ENCODE data around the gene ANKRD16. TPM values are rescaled to one million over a fixed set of nuclear protein-coding genes. Genes with fewer than 3 reads are reported as not detected.

Gene ANKRD16
- total RNA-seq, 1 experiment from 2014 or later: 12.2 TPM

- POLR2A ChIA-PET: interaction anchor here (1.2 to 1.3 kb wide), 2 partner anchors 89 to 311 kb away, joined by 3 to 9 read pairs; partner anchors contain the start of gene PFKFB3
- H3K4me1 Mint-ChIP-seq: peaks cover 29% of the 10 kb centered on the region
These were observed 1.3 kb upstream of the ANKRD16 start for GRCh38 chr10:5891009-5891408.

GRCh38 chr10:5890452-5890915 is 791 bp upstream of the ANKRD16 start:
- peaks cover 35% of the 10 kb centered on the region for H3K36me3 Mint-ChIP-seq
- CTCF ChIA-PET: interaction anchor here (0.6 to 1.8 kb wide), 17 partner anchors 10 to 516 kb away, joined by 3 to 12 read pairs (median 4); partner anchors contain the start of genes GDI2 and PFKFB3
- no peak for TF ChIP-seq EMX1 (CRISPR knock-in tag; IDR thresholded peaks at IDR 0.05)
- no peak for TF ChIP-seq MXD4 (CRISPR knock-in tag; IDR thresholded peaks at IDR 0.05; ENCODE audit: borderline replicate concordance)
- no peak for TF ChIP-seq NR2C2 (CRISPR knock-in tag; IDR thresholded peaks at IDR 0.05)
- TF ChIP-seq MAX (CRISPR knock-in tag; IDR thresholded peaks at IDR 0.05): no peak
- TF ChIP-seq ATF3 (CRISPR knock-in tag; conservative IDR thresholded peaks at IDR 0.05): no peak
- TF ChIP-seq SP1 (CRISPR knock-in tag; conservative IDR thresholded peaks at IDR 0.05): no peak
- no peak for TF ChIP-seq ATF6 (CRISPR knock-in tag; IDR thresholded peaks at IDR 0.05)

More at GRCh38 chr10:5891009-5891408, 1.3 kb upstream of the ANKRD16 start:
- Mint-ChIP-seq H3K36me3 (peaks cover 35% of the 10 kb centered on the region), H3K27me3 (ENCODE audit: low read depth) (no peaks in the 10 kb centered on the region), H3K4me3 (peak overlapping the region; percentile 95), H3K9me3 (no peaks in the 10 kb centered on the region), H3K27ac (peak overlapping the region; percentile 95)
- TF ChIP-seq NR1H2 (CRISPR knock-in tag; IDR thresholded peaks at IDR 0.05) (no peak), EMX1 (CRISPR knock-in tag; IDR thresholded peaks at IDR 0.05) (no peak), HMGA2 (CRISPR knock-in tag; IDR thresholded peaks at IDR 0.05) (no peak), JUN (CRISPR knock-in tag; IDR thresholded peaks at IDR 0.05) (no peak), STAT6 (CRISPR knock-in tag; conservative IDR thresholded peaks at IDR 0.05; ENCODE audit: low read depth) (no peak), FOXK1 (CRISPR knock-in tag; IDR thresholded peaks at IDR 0.05) (no peak), FOXP1 (CRISPR knock-in tag; IDR thresholded peaks at IDR 0.05; ENCODE audit: borderline replicate concordance) (no peak), NR2C2 (CRISPR knock-in tag; IDR thresholded peaks at IDR 0.05) (no peak), MLX (CRISPR knock-in tag; IDR thresholded peaks at IDR 0.05) (no peak), E2F5 (CRISPR knock-in tag; IDR thresholded peaks at IDR 0.05) (no peak), NFATC4 (CRISPR knock-in tag; IDR thresholded peaks at IDR 0.05) (no peak), ZNF425 (CRISPR knock-in tag; conservative IDR thresholded peaks at IDR 0.05) (no peak)
- DNase-seq (ENCODE audit: low spot score) (no peak), ATAC-seq (no peak)
- CTCF ChIA-PET: interaction anchor here (1.0 to 1.8 kb wide), 3 partner anchors 9 to 51 kb away, joined by 3 to 6 read pairs (median 5); no protein-coding TSS in a partner anchor

More at GRCh38 chr10:5890452-5890915, 791 bp upstream of the ANKRD16 start:
- POLR2A ChIA-PET: interaction anchor here (0.7 to 1.3 kb wide), 6 partner anchors 76 to 312 kb away, joined by 3 to 9 read pairs (median 7); partner anchors contain the start of genes GDI2 and PFKFB3
- no peaks in the 10 kb centered on the region for H3K27me3 Mint-ChIP-seq (ENCODE audit: low read depth)
- H3K4me3 Mint-ChIP-seq: peak overlapping the region; percentile 95
- peak overlapping the region; percentile 95 for H3K27ac Mint-ChIP-seq
- ATAC-seq: no peak
- H3K9me3 Mint-ChIP-seq: no peaks in the 10 kb centered on the region
- peaks cover 28% of the 10 kb centered on the region for H3K4me1 Mint-ChIP-seq
- peak; percentile 18 for DNase-seq (ENCODE audit: low spot score)

Data from WTC11 (cell line).